A549 (cell line): Measurements from ENCODE around the gene CYB561. TPM values are rescaled to one million over a fixed set of nuclear protein-coding genes. Genes with fewer than 3 reads are reported as not detected.

ENCODE experiments used
- ATAC-seq, 2 experiments: fragments of 200-7000 bp in 1 of 2; fragments of >200 bp in 1 of 2; cut with Nextera tagmentation in 1 of 2; cut with Tn5 transposase in 1 of 2; 3 replicates each; pipeline versions ENCODE4 v1.8.0 to v1.9.1; 2018 to 2020; ENCODE audit warnings: mild to moderate bottlenecking in 1 of 2, moderate library complexity in 1 of 2
- CTCF ChIA-PET: fragments of 300-600 bp; sonication (Branson Sonifier 250); formaldehyde crosslinking; extraction: SDS; loops from one replicate; lab custom pipeline; 2021; ENCODE audit warnings: antibody characterized with exemption, inconsistent platforms; lab: Yijun Ruan, JAX
- POLR2A ChIA-PET: fragments of 350-600 bp; formaldehyde crosslinking; extraction: SDS; loops from one replicate; lab custom pipeline; 2021; ENCODE audit warnings: antibody characterized with exemption, inconsistent platforms; lab: Yijun Ruan, JAX
- DNase-seq, 2 experiments: peaks; one replicate each; pipeline versions ENCODE4 v3.0.0 to v3.0.0-alpha.2; 2011 to 2016; ENCODE audit warnings: low read depth in 1 of 2, low spot score in 1 of 2
- FAIRE-seq: peaks from 2 replicates; lab custom pipeline; 2011; peaks lifted over from hg19 to GRCh38; lab: Jason Lieb, UNC
- H3K27ac ChIP-seq, 2 experiments: fragments of >200 bp; sonication (Bioruptor Twin); formaldehyde crosslinking; 3 replicates each; pipeline ENCODE4 v1.5.1; 2016 to 2017
- H3K4me1 ChIP-seq: fragments of >200 bp; sonication (Bioruptor Twin); formaldehyde crosslinking; 3 replicates; pipeline ENCODE4 v1.6.1; 2016
- H3K4me2 ChIP-seq: fragments of >200 bp; sonication (Bioruptor Twin); formaldehyde crosslinking; 3 replicates; pipeline ENCODE4 v1.6.1; 2016
- H3K4me3 ChIP-seq: fragments of >200 bp; sonication (Bioruptor Twin); formaldehyde crosslinking; 3 replicates; pipeline ENCODE4 v1.5.1; 2016
- H3K9me3 ChIP-seq: fragments of >200 bp; sonication (Bioruptor Twin); formaldehyde crosslinking; 3 replicates; pipeline ENCODE4 v1.6.1; 2016
- CBX2 ChIP-seq: fragments of 200-600 bp; sonication (generic); IDR thresholded peaks from 2 replicates; pipeline ENCODE4 v1.6.1; 2016; ENCODE audit warnings: low read depth, mild to moderate bottlenecking, borderline replicate concordance
- CEBPB ChIP-seq, 2 experiments: fragments of >200 bp in 1 of 2; sonication (Bioruptor Twin) in 1 of 2; formaldehyde crosslinking in 1 of 2; IDR thresholded peaks; 2 replicates each; pipeline ENCODE4 v1.6.1; 2012 to 2016
- GATA3 ChIP-seq: IDR thresholded peaks from 2 replicates; pipeline ENCODE4 v1.6.1; 2012; ENCODE audit warnings: borderline replicate concordance
- HOXA7 ChIP-seq: fragments of 250-450 bp; sonication (Bioruptor Pico); IDR thresholded peaks from 2 replicates; pipeline ENCODE4 v1.5.0; 2020; ENCODE audit warnings: mild to moderate bottlenecking, moderate library complexity
- JUN ChIP-seq, 2 experiments: fragments of >200 bp; sonication (Bioruptor Twin); formaldehyde crosslinking; IDR thresholded peaks; 2 replicates in 1 of 2; 3 replicates in 1 of 2; pipeline ENCODE4 v1.6.1; 2016 to 2017
- KDM1A ChIP-seq: fragments of 200-600 bp; sonication (generic); IDR thresholded peaks from 2 replicates; pipeline ENCODE4 v1.6.1; 2016; ENCODE audit warnings: low read depth, mild to moderate bottlenecking
- KDM5A ChIP-seq: fragments of 200-600 bp; sonication (generic); IDR thresholded peaks from 2 replicates; pipeline ENCODE4 v1.6.1; 2016; ENCODE audit warnings: antibody characterized with exemption, mild to moderate bottlenecking
- MAZ ChIP-seq: fragments of 150-350 bp; IDR thresholded peaks from 2 replicates; pipeline ENCODE4 v1.6.1; 2014; ENCODE audit warnings: antibody characterized with exemption, low read depth, low read length, borderline replicate concordance
- MYC ChIP-seq: IDR thresholded peaks from 2 replicates; pipeline ENCODE4 v1.6.1; 2012; ENCODE audit warnings: mild to moderate bottlenecking, inconsistent platforms, low read length, improper control_type of control experiment, borderline replicate concordance
- POLR2A ChIP-seq: IDR thresholded peaks from 2 replicates; pipeline ENCODE4 v1.6.1; 2012; ENCODE audit warnings: mild to moderate bottlenecking, low read length
- RAD21 ChIP-seq, 2 experiments: fragments of >200 bp in 1 of 2; sonication (Bioruptor Twin) in 1 of 2; formaldehyde crosslinking in 1 of 2; IDR thresholded peaks in 1 of 2; conservative IDR thresholded peaks in 1 of 2; 2 replicates in 1 of 2; 3 replicates in 1 of 2; pipeline ENCODE4 v1.6.1; 2012 to 2018; ENCODE audit warnings: inconsistent platforms in 1 of 2
- RCOR1 ChIP-seq: fragments of 150-350 bp; IDR thresholded peaks from 2 replicates; pipeline ENCODE4 v1.6.1; 2014; ENCODE audit warnings: antibody characterized with exemption, low read length, low read depth
- RNF2 ChIP-seq: fragments of 200-600 bp; sonication (generic); IDR thresholded peaks from 2 replicates; pipeline ENCODE4 v1.6.1; 2016; ENCODE audit warnings: low read depth, mild to moderate bottlenecking, antibody characterized with exemption, moderate library complexity, borderline replicate concordance
- SREBF2 ChIP-seq: fragments of 450-650 bp; IDR thresholded peaks from 2 replicates; pipeline ENCODE4 v1.6.1; 2014; ENCODE audit warnings: mild to moderate bottlenecking, moderate library complexity
- WGBS: methylation state at CpG from one replicate; pipeline ENCODE4 v1.1.6; 2017; ENCODE audit errors: missing lambda C conversion rate; 5-methylcytosine and 5-hydroxymethylcytosine counted together
- polyA plus RNA-seq, 4 experiments: library from polyadenylated mRNA; depleted of rRNA in 3 of 4; stranded (reverse); fragments of >200 nt; fragmentation: RNase III in 1 of 4; extraction: RNeasy Plus Mini Kit Qiagen cat#74134 plus additional on column Dnase treatment in 1 of 4; gene quantifications; 2 replicates in 3 of 4; 3 replicates in 1 of 4; pipeline ENCODE4 v1.2.3, GENCODE V29; 2011 to 2017
- TF ChIP-seq, protein P1 (sequence below): fragments of 250-450 bp; sonication (Bioruptor Pico); IDR thresholded peaks from 2 replicates; pipeline ENCODE4 v1.5.0; 2021; ENCODE audit warnings: mild to moderate bottlenecking, moderate library complexity, borderline replicate concordance
- TF ChIP-seq, protein P2 (sequence below): fragments of 250-450 bp; sonication (Bioruptor Pico); IDR thresholded peaks from 2 replicates; pipeline ENCODE4 v1.5.0; 2020; ENCODE audit warnings: low read depth, mild to moderate bottlenecking, moderate library complexity
- TF ChIP-seq, protein P3 (sequence below): fragments of >200 bp; sonication (Bioruptor Twin); formaldehyde crosslinking; IDR thresholded peaks from 3 replicates; pipeline ENCODE4 v1.5.1; 2016
- TF ChIP-seq, protein P4 (sequence below): fragments of 450-650 bp; IDR thresholded peaks from 2 replicates; pipeline ENCODE4 v1.6.1; 2014; ENCODE audit warnings: antibody characterized with exemption
- TF ChIP-seq, protein P5 (sequence below): fragments of 200-600 bp; sonication (generic); IDR thresholded peaks from 2 replicates; pipeline ENCODE4 v1.6.1; 2016; ENCODE audit warnings: antibody characterized with exemption, mild to moderate bottlenecking, moderate library complexity
- TF ChIP-seq, protein P6 (sequence below): IDR thresholded peaks from 2 replicates; pipeline ENCODE4 v1.6.1; 2012
- TF ChIP-seq, protein P7 (sequence below): fragments of >200 bp; sonication (Bioruptor Twin); formaldehyde crosslinking; IDR thresholded peaks from 2 replicates; pipeline ENCODE4 v1.6.1; 2016

CYB561 gene
- polyA plus RNA-seq, 2 of the 4 experiments (the other 2 are of a cell fraction) = 16.6 to 27.2 TPM

DNA sequence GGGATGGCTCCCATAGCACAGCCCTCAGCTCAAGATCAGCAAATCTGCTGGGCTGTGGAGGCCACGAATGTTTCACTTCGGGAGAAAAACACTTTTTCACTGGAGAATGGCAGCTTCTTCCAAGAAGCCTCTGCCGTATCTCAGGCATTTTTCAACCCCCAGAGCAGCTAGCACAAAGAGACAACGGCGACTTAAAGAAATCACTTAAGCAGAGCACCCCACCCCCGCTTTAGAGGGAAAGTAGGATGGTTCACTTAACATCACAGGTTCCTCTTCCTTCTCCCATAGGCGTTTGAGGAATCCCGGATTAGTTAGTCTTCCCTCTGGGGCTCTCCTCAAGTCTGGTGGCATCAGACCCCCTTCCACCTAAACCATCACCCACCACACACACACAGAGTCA lies 27.6 kb downstream of the CYB561 start:
- Histone ChIP-seq H3K4me1 (no peaks in the 10 kb centered on the region), H3K27ac (no peak overlapping the region), H3K4me3 (no peak overlapping the region), H3K9me3 (no peaks in the 10 kb centered on the region), H3K4me2 (no peak overlapping the region)
- no peak for ATAC-seq
- ChIA-PET POLR2A (no interaction called here), CTCF (interaction anchor here (0.9 to 9.0 kb wide), 9 partner anchors 9 to 193 kb away, joined by 3 to 90 read pairs (median 7); partner anchors contain the start of gene ACE)
- FAIRE-seq = no peak
- WGBS = 93% methylated on average over 8 of the region's 8 CpGs
- no peak for DNase-seq
- TF ChIP-seq, protein P1, sequence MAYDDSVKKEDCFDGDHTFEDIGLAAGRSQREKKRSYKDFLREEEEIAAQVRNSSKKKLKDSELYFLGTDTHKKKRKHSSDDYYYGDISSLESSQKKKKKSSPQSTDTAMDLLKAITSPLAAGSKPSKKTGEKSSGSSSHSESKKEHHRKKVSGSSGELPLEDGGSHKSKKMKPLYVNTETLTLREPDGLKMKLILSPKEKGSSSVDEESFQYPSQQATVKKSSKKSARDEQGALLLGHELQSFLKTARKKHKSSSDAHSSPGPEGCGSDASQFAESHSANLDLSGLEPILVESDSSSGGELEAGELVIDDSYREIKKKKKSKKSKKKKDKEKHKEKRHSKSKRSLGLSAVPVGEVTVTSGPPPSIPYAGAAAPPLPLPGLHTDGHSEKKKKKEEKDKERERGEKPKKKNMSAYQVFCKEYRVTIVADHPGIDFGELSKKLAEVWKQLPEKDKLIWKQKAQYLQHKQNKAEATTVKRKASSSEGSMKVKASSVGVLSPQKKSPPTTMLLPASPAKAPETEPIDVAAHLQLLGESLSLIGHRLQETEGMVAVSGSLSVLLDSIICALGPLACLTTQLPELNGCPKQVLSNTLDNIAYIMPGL (CRISPR knock-in tag) = no peak
- TF ChIP-seq, protein P2, sequence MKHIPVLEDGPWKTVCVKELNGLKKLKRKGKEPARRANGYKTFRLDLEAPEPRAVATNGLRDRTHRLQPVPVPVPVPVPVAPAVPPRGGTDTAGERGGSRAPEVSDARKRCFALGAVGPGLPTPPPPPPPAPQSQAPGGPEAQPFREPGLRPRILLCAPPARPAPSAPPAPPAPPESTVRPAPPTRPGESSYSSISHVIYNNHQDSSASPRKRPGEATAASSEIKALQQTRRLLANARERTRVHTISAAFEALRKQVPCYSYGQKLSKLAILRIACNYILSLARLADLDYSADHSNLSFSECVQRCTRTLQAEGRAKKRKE (CRISPR knock-in tag) = no peak
- no peak for TF ChIP-seq SREBF2
- no peak for TF ChIP-seq JUN (IDR thresholded peaks at IDR 0.05)
- TF ChIP-seq, protein P3, sequence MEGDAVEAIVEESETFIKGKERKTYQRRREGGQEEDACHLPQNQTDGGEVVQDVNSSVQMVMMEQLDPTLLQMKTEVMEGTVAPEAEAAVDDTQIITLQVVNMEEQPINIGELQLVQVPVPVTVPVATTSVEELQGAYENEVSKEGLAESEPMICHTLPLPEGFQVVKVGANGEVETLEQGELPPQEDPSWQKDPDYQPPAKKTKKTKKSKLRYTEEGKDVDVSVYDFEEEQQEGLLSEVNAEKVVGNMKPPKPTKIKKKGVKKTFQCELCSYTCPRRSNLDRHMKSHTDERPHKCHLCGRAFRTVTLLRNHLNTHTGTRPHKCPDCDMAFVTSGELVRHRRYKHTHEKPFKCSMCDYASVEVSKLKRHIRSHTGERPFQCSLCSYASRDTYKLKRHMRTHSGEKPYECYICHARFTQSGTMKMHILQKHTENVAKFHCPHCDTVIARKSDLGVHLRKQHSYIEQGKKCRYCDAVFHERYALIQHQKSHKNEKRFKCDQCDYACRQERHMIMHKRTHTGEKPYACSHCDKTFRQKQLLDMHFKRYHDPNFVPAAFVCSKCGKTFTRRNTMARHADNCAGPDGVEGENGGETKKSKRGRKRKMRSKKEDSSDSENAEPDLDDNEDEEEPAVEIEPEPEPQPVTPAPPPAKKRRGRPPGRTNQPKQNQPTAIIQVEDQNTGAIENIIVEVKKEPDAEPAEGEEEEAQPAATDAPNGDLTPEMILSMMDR = no peak
- no peak for TF ChIP-seq MYC
- TF ChIP-seq HOXA7 = no peak

DNA sequence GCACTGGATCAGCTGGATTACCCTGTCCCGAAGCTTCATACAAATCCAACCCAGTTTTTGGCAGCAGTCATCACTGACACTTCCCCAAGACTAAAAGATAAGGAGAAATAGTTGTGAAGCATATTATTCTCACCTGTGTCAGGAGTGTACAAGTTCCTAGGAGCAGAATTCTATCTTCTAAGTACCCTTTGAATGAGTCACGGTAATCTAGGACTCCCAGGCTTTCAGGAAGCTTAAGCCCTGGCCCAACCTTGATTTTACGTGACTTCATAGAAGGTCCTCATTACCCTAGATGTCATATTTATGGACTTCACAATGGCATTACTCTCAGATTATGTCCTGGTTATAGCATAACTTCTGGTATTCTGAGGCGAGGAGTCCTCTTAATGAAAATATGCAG lies 31.9 kb downstream of the CYB561 start:
- no peaks in the 10 kb centered on the region for H3K4me1 ChIP-seq
- no peak overlapping the region for H3K4me2 ChIP-seq
- H3K27ac ChIP-seq = no peak overlapping the region
- H3K4me3 ChIP-seq = no peak overlapping the region
- ChIA-PET CTCF (interaction anchor here (1.3 to 9.0 kb wide), 6 partner anchors 8 to 198 kb away, joined by 4 to 90 read pairs (median 30); partner anchors contain the start of gene ACE), POLR2A (no interaction called here)
- no peaks in the 10 kb centered on the region for H3K9me3 ChIP-seq
- DNase-seq (no peak), FAIRE-seq (no peak), ATAC-seq (no peak)
- 89% methylated on average over 4 of the region's 4 CpGs for WGBS
- TF ChIP-seq CBX2 = no peak
- no peak for TF ChIP-seq GATA3
- no peak for TF ChIP-seq MAZ
- no peak for TF ChIP-seq RAD21 (conservative IDR thresholded peaks at IDR 0.05 in 1 of 2, IDR thresholded peaks at IDR 0.05 in 1 of 2)

DNA sequence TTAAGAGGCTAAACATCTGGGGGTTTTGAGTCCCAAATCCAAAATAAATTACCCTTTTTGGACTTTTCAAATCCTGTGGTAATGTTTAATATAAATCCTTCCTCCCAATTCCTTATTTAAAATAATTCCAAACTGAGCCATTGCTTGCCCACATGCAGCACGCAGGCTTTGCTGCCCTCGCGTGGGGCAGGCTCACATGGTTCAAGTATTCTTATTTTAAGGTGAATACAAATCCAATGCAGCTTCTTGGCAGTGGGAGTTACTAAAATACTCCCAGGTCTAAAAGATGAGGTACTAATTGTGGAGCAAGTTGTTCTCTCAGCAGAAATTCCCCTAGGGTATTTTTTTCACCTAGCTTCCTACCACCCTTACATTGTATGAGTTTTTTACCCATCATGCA lies 33.0 kb downstream of the CYB561 start:
- POLR2A ChIA-PET = no interaction called here
- no peak for FAIRE-seq
- CTCF ChIA-PET = interaction anchor here (0.6 to 9.0 kb wide), 8 partner anchors 7 to 748 kb away, joined by 3 to 90 read pairs (median 6); partner anchors contain the start of gene ACE
- H3K4me3 ChIP-seq = no peak overlapping the region
- ATAC-seq = no peak
- H3K9me3 ChIP-seq = no peaks in the 10 kb centered on the region
- no peak overlapping the region for H3K27ac ChIP-seq
- no peak for DNase-seq
- no peaks in the 10 kb centered on the region for H3K4me1 ChIP-seq
- WGBS = 95% methylated on average over 3 of the region's 3 CpGs
- H3K4me2 ChIP-seq = no peak overlapping the region
- TF ChIP-seq POLR2A (no peak), KDM5A (no peak), CEBPB (IDR thresholded peaks at IDR 0.05) (no peak), RCOR1 (no peak), RNF2 (no peak), RAD21 (conservative IDR thresholded peaks at IDR 0.05 in 1 of 2, IDR thresholded peaks at IDR 0.05 in 1 of 2) (no peak), KDM1A (no peak)
- TF ChIP-seq, protein P2 (CRISPR knock-in tag) = no peak
- TF ChIP-seq, protein P4, sequence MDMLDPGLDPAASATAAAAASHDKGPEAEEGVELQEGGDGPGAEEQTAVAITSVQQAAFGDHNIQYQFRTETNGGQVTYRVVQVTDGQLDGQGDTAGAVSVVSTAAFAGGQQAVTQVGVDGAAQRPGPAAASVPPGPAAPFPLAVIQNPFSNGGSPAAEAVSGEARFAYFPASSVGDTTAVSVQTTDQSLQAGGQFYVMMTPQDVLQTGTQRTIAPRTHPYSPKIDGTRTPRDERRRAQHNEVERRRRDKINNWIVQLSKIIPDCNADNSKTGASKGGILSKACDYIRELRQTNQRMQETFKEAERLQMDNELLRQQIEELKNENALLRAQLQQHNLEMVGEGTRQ = no peak
- TF ChIP-seq, protein P5, sequence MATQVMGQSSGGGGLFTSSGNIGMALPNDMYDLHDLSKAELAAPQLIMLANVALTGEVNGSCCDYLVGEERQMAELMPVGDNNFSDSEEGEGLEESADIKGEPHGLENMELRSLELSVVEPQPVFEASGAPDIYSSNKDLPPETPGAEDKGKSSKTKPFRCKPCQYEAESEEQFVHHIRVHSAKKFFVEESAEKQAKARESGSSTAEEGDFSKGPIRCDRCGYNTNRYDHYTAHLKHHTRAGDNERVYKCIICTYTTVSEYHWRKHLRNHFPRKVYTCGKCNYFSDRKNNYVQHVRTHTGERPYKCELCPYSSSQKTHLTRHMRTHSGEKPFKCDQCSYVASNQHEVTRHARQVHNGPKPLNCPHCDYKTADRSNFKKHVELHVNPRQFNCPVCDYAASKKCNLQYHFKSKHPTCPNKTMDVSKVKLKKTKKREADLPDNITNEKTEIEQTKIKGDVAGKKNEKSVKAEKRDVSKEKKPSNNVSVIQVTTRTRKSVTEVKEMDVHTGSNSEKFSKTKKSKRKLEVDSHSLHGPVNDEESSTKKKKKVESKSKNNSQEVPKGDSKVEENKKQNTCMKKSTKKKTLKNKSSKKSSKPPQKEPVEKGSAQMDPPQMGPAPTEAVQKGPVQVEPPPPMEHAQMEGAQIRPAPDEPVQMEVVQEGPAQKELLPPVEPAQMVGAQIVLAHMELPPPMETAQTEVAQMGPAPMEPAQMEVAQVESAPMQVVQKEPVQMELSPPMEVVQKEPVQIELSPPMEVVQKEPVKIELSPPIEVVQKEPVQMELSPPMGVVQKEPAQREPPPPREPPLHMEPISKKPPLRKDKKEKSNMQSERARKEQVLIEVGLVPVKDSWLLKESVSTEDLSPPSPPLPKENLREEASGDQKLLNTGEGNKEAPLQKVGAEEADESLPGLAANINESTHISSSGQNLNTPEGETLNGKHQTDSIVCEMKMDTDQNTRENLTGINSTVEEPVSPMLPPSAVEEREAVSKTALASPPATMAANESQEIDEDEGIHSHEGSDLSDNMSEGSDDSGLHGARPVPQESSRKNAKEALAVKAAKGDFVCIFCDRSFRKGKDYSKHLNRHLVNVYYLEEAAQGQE = no peak
- TF ChIP-seq, protein P6, sequence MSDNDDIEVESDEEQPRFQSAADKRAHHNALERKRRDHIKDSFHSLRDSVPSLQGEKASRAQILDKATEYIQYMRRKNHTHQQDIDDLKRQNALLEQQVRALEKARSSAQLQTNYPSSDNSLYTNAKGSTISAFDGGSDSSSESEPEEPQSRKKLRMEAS = no peak
- TF ChIP-seq, protein P7, sequence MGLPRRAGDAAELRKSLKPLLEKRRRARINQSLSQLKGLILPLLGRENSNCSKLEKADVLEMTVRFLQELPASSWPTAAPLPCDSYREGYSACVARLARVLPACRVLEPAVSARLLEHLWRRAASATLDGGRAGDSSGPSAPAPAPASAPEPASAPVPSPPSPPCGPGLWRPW = no peak
